Endometrial microvascular endothelial cells (primary cell): Measurements from ENCODE around the gene KCNMB2. TPM values are rescaled to one million over a fixed set of nuclear protein-coding genes. Genes with fewer than 3 reads are reported as not detected.

Source experiments
- in situ Hi-C: cut with HindIII; loops from 2 replicates; pipeline ENCODE4 v1.10.0; 2017; ENCODE audit warnings: low sequenced_read_pairs, low pct_unique_long_range_greater_than_20kb; ENCODE audit errors: inconsistent ontology term
- total RNA-seq: library from RNA; depleted of rRNA; stranded (reverse); fragments of >200 nt; gene quantifications from one replicate; pipeline ENCODE4 v1.2.3, GENCODE V29; 2015; ENCODE audit errors: inconsistent ontology term

The KCNMB2 gene
- total RNA-seq, 1 donor from 2014 or later: not detected

DNA sequence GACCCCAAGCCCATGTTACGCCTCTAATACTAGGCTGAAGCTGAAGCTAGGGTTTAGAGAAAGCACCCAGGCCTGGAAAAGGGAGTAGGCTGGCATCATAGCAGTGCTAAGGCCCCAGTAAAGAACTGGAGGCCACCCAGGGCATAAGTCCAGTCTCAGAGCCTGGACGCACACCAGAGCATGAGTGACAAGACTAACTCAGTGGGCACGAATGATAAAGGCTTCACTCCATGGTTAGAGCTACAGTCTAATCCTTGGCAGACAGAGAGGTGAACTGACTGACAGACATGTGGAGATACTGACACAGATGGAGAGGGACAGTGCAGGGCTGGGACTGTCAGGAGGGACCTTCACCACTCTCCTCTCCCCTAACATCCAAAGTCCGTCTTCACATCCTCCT is 139.8 kb downstream of the KCNMB2 start:
- in situ Hi-C loops: no loop called here

DNA sequence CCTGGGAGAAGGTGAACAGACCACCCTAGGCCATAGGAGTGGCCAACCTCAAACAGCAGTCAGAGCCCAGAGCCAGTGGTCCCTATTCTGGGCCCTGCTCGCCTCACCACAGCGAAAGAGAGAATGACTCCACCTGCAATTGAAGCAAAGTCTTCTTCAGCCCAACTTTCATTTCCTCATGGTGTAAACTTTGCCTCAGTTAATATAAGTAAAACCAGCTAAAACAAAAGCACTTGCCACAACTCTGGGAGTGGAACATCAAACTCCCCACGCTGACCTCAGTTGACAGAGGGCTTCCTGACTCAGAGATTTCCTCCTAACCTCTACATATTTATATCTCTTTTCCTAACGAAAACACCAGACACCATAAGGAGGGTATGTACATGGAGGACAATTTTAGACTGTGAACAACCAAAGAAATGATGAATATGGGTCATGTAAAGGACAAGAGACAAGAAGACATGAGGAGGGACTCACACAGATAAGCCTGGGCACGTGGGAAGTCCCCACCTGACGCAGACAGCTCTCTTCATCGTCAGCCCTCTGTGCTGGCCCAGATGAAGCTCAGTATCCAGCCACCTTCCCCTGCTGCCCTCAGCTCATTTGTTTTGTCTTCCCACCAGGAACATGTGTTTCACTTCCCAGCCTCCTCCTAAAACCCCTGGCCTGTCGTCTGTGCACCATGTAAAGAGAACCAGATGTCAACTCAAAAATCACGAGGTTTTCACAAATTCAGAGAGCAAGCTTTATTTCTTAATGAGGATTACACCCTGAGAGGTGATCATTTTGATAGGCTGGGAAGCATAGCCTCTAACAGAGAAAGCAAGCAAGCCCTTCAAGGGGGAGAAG is 140.9 kb downstream of the KCNMB2 start:
- in situ Hi-C loops: no loop called here

DNA sequence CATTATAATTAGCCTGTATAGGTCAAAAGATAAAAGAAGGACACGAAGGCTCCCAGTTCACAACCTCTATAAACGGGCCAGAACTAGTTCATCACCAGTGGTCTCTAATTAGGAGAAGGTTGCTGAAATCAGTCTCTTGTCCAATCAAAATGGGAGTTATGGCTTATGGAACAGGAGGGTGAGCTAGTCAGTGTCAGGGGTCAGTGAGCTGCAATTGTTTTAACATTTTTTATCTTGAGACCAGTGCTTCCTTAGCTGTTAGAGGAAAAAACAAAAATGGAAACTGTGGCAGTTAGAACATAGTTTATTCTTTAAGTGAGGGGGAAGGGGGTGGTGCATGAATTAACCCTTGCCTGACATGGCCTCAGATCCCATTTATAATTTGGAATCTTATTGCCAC is 141.7 kb downstream of the KCNMB2 start:
- in situ Hi-C loops: no loop called here

DNA sequence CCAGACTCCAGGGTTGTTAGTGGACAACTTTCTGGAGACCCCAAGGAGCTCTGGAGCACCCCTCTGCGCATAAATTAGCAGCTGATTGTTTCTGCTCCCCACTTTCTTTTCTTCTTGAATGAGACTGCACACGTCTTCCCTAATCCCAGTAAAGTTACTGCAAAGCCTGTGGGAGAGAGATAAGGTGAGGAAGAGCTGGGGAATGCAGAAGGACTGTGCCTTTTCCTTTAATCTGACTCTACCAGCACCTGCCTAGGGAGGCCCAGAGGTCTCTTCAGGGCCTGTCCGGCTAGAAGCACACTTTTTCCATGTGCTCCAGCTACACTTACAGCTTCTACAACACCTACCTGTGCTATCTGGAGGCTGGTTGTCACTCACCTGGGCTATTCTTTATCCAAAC is 143.8 kb downstream of the KCNMB2 start:
- in situ Hi-C loops: no loop called here

DNA sequence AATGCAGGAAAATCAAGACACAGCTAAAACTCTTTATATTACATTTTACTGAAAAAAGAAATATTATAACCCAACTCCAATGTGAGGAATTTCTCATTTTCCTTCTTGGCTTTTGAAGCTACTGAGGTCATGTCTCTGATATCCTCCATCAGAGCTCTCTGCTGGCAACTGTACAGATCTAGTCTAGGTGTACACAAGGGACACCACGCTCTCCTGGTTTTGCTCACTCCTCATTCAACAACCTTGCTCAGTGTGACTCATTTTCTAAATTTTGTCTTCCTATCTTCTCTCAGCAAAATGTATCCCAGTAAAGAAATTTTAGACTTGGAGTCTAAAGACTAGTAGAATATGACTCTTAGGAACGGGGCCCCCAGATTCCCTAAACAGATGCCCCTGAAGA is 144.3 kb downstream of the KCNMB2 start:
- in situ Hi-C loops: no loop called here

DNA sequence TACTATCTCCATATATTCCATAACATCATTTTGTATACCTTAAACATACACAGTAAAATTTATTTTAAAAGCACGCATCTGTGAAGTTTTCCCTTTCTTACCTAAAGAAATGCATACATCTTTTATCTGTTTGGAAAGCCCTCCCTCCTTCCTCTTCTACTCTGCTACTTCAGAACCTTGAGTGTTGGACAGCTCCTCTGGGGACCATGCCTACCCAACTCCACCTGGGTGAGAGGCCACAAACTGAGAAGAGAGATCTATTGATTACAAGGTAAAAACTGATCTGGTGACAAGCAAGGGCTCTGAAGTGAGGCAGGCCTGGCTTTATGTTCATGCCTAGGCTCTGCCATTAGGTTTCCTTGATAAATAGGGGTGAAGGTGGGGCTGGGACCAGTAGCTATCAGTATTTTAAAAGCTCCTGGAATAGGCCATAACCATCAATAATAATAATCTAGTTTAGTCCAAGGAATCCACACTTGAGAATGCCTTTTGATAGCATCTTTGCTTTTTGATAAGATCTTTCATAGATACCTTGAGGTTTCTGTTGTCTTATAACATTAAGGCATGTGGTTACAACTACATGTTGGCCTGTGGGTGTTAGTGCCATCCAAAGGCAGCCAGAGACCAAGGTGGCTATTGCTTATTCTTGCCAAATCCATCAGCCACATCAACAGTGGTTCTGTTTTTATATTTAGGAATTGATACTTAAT is 148.8 kb downstream of the KCNMB2 start:
- in situ Hi-C loops: no loop called here

DNA sequence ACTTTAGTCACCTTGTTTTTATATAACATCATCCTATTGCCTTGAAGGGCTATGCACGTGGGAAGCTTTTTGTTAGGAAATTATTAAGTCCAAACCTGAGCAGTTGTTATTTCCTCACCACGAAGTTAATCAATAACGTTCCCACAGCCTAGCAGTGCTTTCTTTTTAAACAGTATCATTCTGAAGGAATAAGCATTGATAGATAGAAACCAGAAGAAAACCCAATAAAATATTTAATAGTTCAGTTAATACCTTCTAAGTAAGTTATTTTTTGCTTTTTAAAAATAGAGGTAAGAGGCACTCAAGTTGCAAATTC is 149.3 kb downstream of the KCNMB2 start:
- in situ Hi-C loops: no loop called here

DNA sequence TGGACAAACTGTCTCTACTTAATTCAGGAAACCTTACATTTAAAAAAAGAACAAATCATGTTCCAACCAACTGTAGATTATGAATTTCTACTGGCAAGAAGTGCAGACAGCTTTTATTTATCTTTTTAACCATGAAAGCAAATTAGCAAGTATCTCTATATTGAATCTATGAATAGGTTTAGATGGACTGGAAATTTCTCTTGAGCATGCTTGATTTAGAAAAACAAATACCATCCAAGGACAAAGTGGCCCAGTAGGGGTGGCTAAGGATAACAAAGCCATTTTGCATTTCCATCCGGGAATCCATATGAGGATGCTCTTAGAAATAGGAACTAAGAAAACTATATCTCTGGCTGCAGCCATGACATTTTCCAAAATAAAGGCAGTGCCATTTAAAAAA is 150.6 kb downstream of the KCNMB2 start:
- in situ Hi-C loops: no loop called here

DNA sequence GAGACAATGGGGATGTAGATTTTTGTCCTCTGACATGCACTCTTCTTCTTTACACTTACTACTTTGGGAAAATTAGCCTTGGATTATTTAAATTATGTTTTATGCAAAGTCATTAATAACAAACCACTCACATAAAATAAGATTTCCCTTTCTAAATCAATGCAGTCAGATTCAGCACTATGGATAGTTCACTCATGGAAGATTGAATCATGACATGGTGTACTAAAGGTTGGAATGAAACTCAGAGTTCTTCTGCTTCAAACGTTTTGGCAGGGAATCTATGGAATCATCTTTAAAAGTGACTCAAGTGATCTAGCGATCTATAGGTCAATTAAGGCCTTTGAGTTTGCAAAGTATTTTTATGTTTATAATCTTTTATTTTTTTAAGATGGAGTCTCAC is 154.3 kb downstream of the KCNMB2 start:
- in situ Hi-C loops: no loop called here

DNA sequence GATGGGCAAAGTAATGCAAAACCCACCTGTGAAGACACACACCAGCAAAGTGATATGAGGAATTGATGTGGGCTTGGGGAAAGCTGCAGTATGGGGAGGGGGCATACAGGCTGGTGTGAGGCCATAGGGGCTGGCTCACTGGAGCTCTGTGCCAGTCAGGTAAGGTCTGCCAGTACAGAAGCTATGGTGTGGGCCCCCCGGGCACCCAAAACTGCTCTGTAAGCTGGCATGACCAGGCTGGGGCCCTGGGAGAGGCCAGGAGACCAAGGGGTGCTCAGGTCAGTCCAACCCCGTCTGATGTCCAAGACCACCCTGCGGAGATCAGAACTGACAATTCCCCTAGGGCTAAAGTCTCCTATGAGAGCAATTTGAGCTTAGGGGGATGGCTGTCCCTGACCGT is 163.1 kb downstream of the KCNMB2 start:
- in situ Hi-C loops: no loop called here

DNA sequence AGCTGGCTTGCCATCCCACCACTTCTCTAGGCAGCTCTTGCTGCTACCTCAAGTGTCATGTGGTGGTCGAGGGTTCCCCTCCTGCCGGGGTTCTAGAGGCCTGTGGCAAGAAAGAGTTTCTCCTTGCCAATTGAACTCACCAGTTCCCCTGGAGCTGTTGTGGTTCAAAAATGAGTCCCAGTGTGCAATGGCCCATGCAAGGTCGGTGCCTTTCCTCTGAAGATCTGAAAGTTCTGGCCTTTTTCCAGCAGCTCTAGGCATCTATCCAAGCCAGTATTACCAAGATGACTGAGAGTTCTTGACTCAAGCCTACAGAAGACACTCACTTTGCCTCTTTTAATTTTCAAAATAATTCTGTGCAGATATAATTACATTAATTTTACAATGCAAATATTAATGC is 163.6 kb downstream of the KCNMB2 start:
- in situ Hi-C loops: no loop called here

DNA sequence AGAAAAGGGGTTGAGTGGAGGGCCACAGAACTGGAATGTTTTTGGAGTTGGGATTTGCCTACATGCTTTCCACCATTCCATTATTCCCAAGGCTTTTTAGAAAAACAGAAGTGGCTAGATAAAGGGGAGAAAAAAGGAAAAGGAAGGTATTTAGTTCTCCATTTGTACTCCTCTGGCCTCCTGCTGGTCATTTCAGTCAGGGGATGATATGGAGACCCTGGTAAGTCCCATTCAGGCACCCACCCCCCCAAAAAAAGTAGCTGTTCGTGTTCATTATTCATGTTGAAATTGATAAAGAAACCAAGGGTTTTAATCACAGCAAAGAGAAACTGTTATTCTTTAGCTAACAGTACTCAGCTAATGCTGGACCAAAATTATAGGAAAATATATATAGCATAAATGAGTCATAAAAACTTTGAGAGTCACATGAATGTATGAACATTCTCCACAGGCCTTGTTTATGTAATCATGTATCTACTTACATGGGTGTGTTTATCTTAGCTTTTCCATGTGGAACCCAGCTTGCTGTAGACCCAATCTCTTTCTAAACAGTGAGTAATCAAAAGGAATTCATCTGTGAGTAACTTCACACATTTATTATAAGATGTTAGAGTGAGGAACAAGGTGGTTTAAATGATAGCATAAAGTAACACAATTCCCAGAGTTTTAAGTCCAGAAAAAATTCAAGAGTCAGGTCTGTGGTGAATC is 167.2 kb downstream of the KCNMB2 start:
- in situ Hi-C loops: no loop called here

DNA sequence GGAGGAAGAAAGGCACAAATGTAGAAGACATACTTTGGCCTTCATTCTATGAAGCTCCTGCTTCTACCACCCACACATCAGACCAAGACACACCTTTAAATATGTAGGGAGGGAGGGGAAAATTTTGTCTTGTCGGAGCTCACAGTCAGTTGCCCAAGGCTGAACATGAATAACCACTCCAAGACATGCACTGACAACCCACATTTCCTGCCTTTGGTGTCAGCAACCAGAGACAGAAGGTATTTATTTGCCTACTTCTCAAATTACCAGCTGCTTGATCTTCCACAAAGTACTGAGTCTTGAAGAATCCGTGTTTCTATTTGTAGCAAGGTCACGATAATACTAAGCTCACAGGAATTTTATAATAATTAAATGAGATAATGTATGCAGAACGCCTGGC is 169.7 kb downstream of the KCNMB2 start:
- in situ Hi-C loops: no loop called here

DNA sequence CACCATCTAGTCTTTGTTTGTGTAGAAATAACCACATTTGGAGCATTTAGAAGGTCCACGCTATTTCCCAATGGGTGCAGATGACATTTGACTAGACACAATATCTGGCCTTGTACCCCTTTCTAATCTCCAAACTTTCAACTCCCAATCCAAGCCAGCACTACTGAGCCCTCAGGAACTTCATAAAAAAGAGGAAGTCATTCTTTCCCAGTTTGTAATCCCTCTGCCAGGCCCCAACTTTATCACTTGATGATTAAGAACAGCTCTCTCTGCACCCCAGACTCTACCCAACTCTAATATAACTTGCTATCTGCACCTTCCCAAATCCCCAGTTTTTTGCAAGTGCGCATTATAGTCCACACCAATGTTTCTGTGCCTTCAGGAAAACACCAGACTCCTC is 170.2 kb downstream of the KCNMB2 start:
- in situ Hi-C loops: no loop called here

DNA sequence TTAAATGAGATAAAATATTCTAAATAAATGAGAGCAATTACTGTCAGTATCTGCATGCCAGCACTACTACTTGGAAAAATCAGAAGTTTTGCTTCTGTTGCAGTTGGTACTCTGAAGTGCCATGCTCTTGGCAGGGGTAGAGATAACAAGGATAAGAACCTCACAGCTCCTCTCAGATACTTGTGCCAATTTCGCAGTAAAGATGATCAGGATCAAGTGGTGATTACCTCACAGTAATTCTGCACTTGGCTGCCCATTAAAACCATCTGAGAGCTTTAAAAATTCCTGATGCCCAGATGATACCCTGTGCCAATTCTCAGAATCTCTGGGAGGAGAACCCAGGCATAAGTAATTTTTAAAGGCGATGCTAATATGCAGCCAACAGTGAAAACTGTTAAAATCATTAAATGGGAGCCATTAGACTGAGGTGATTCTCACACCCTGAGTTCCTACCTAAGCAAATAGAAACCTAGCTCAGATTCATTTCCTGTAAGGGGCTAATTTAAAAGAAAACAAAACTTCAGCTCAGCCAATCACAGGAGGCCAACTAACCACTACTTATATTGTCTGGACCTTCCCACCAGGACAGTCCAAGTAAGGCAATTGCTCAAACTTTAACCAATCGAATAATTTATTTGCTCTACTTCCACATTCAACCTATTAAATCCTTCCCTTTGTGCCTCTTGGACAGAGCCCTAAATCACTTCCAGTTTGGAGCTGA is 171.2 kb downstream of the KCNMB2 start:
- in situ Hi-C loops: no loop called here

DNA sequence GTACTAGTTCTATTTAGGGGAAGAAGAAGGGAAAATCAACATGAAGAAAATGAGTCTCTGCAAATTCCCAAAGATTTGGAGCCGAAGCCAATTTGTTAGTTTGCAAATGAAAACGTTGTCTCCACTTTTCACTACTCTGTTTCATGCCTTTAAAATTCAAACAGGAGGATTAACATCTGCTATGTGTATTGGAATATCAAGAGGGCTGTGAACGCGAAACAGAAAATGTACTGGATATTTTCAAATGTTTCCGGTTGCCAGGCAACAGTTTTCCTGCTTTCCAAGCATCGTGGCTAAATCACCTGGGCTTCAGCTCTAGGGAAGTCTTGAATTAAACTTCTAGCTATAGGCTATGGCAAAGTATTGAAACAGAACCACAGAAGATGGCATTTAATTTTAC is 172.8 kb downstream of the KCNMB2 start:
- in situ Hi-C loops: no loop called here

DNA sequence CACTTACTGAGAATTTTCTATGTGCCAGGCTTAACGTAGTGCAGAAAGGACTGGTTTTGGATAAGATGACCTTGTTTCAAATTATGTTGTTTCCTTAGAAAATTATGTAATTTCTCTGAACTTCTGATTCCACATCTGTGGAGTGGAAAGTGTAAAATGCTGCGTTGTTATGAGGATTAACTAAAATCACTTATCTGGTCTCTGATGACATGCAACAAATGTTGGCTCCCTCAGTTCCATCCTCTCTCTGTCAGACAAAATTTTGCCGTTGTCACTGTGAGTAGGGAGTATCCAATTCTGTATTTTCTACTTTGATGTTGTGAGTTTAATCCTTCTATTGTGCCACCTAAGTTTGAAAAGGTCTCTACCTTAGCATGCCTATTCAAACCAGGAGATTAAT is 175.5 kb downstream of the KCNMB2 start:
- in situ Hi-C loops: no loop called here

DNA sequence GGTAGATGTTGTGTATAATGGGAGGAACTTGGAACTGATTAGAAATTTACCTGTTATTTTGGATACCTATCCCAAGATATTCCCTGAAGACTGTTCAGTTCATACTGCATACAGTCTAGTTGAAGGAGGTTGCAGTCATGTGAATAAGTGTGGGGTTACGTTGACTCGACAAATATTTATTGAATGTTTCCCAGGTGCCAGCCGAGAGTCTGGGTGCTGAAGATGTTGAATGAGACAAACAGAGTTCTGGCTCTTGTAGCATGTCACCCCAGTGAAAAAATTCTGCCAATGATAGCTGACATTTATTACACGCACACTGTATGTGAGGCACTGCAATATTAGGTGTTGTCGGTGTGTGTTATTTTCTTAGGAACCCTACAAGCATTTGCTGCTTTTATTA is 176.0 kb downstream of the KCNMB2 start:
- in situ Hi-C loops: no loop called here
